SK-N-SH (cell line): ENCODE measurements around the gene CEP57L1. TPM values are rescaled to one million over a fixed set of nuclear protein-coding genes. Genes with fewer than 3 reads are reported as not detected.
"Not testable (repeated sequence)": the region's sequence is repeated elsewhere in the genome, so short reads cannot be mapped to it uniquely, and the experiment has no call there.

Experiments used
- CTCF ChIA-PET: fragments of 300-600, 350-600 bp; formaldehyde crosslinking; extraction: SDS; loops from one replicate; lab custom pipeline; 2021; lab: Yijun Ruan, JAX
- POLR2A ChIA-PET: fragments of 350-600 bp; sonication (Branson Sonifier 250); formaldehyde crosslinking; extraction: SDS; loops from one replicate; lab custom pipeline; 2020; ENCODE audit warnings: antibody characterized with exemption, inconsistent platforms; lab: Yijun Ruan, JAX
- DNase-seq: peaks from one replicate; pipeline ENCODE4 v3.0.0; 2012
- H2AFZ ChIP-seq: fragments of 200-600 bp; sonication (generic); 2 replicates; pipeline ENCODE4 v1.8.1; 2016; ENCODE audit warnings: antibody characterized with exemption, mild to moderate bottlenecking, low read depth
- H3F3A ChIP-seq: fragments of 200-600 bp; sonication (generic); replicated peaks from 2 replicates; pipeline ENCODE3; 2016; ENCODE audit warnings: antibody characterized with exemption, mild to moderate bottlenecking; ENCODE audit not compliant: insufficient read depth
- H3K27ac ChIP-seq, 2 experiments: fragments of 200-500 bp in 1 of 2; fragments of 200-600 bp in 1 of 2; sonication (Bioruptor generic) in 1 of 2; sonication (generic), shearing (Covaris generic) in 1 of 2; 2 replicates each; pipeline versions ENCODE4 v1.5.1 to v1.6.1; 2014 to 2016; ENCODE audit warnings: low read depth in 2 of 2, inconsistent platforms in 1 of 2, low read length in 1 of 2, mild to moderate bottlenecking in 1 of 2, mixed read lengths in 1 of 2
- H3K27me3 ChIP-seq: fragments of 200-600 bp; sonication (generic), shearing (Covaris generic); 2 replicates; pipeline ENCODE4 v1.6.1; 2016; ENCODE audit warnings: mixed run types; ENCODE audit not compliant: insufficient read depth
- H3K36me3 ChIP-seq, 2 experiments: fragments of 200-500 bp in 1 of 2; fragments of 200-600 bp in 1 of 2; sonication (Bioruptor generic) in 1 of 2; sonication (generic) in 1 of 2; replicated peaks in 1 of 2; 2 replicates each; pipeline versions ENCODE3 to v1.5.1; 2014 to 2016; ENCODE audit warnings: low read length in 1 of 2, mild to moderate bottlenecking in 1 of 2; ENCODE audit not compliant: insufficient read depth in 2 of 2, control insufficient read depth in 1 of 2
- H3K4me1 ChIP-seq, 2 experiments: fragments of 200-500 bp in 1 of 2; fragments of 200-600 bp in 1 of 2; sonication (Bioruptor generic) in 1 of 2; sonication (generic), shearing (Covaris generic) in 1 of 2; 2 replicates each; pipeline versions ENCODE4 v1.5.1 to v1.6.1; 2014 to 2016; ENCODE audit warnings: low read depth in 1 of 2, low read length in 1 of 2, mixed run types in 1 of 2; ENCODE audit not compliant: insufficient read depth in 2 of 2, control insufficient read depth in 1 of 2
- H3K4me2 ChIP-seq: fragments of 200-600 bp; sonication (generic), shearing (Covaris generic); 2 replicates; pipeline ENCODE4 v1.6.1; 2017; ENCODE audit warnings: mixed run types
- H3K4me3 ChIP-seq, 2 experiments: fragments of 200-500 bp in 1 of 2; fragments of 200-600 bp in 1 of 2; sonication (Bioruptor generic) in 1 of 2; sonication (generic), shearing (Covaris generic) in 1 of 2; 2 replicates each; pipeline versions ENCODE4 v1.5.1 to v1.8.1; 2014 to 2016; ENCODE audit warnings: low read depth in 2 of 2, inconsistent platforms in 1 of 2, low read length in 1 of 2, mild to moderate bottlenecking in 1 of 2, mixed read lengths in 1 of 2, moderate library complexity in 1 of 2
- H3K79me2 ChIP-seq: fragments of 200-600 bp; sonication (generic); 2 replicates; pipeline ENCODE4 v1.8.1; 2017; ENCODE audit warnings: mild to moderate bottlenecking; ENCODE audit not compliant: insufficient read depth
- H3K9ac ChIP-seq: fragments of 200-600 bp; sonication (generic); 2 replicates; pipeline ENCODE4 v1.6.1; 2017; ENCODE audit warnings: mixed run types
- H3K9me2 ChIP-seq: fragments of 200-600 bp; sonication (generic); 2 replicates; pipeline ENCODE4 v1.6.1; 2017; ENCODE audit warnings: mixed run types
- H3K9me3 ChIP-seq: fragments of 200-600 bp; sonication (generic); 2 replicates; pipeline ENCODE4 v1.6.1; 2017; ENCODE audit warnings: mixed run types, mild to moderate bottlenecking, moderate library complexity
- H4K20me1 ChIP-seq: fragments of 200-600 bp; sonication (generic); 2 replicates; pipeline ENCODE4 v1.6.1; 2017; ENCODE audit warnings: mild to moderate bottlenecking, mixed run types; ENCODE audit not compliant: insufficient read depth
- CTCF ChIP-seq: fragments of 200-600 bp; sonication (generic); IDR thresholded peaks from 2 replicates; pipeline ENCODE4 v1.6.1; 2017; ENCODE audit warnings: antibody characterized with exemption, mild to moderate bottlenecking, moderate library complexity
- ELF1 ChIP-seq: IDR thresholded peaks from 2 replicates; pipeline ENCODE4 v1.4.0; 2012
- EP300 ChIP-seq, 2 experiments: IDR thresholded peaks; 2 replicates each; pipeline versions ENCODE4 v1.4.0 to v1.6.1; 2012; ENCODE audit warnings: borderline replicate concordance in 1 of 2, low read depth in 1 of 2, low read length in 1 of 2
- FOXM1 ChIP-seq: IDR thresholded peaks from 2 replicates; pipeline ENCODE4 v1.4.0; 2012; ENCODE audit warnings: low read depth, mild to moderate bottlenecking
- GATA2 ChIP-seq: sonication (generic); formaldehyde crosslinking; IDR thresholded peaks from 2 replicates; pipeline ENCODE4 v1.5.0; 2020; ENCODE audit warnings: mild to moderate bottlenecking, missing genetic modification reagents
- IRF3 ChIP-seq: fragments of 150-350 bp; IDR thresholded peaks from 2 replicates; pipeline ENCODE4 v1.6.1; 2016; ENCODE audit warnings: mild to moderate bottlenecking, low read depth, low read length
- MAX ChIP-seq: IDR thresholded peaks from 2 replicates; pipeline ENCODE4 v1.4.0; 2012; ENCODE audit warnings: low read depth
- MXI1 ChIP-seq: IDR thresholded peaks from 2 replicates; pipeline ENCODE4 v1.6.1; 2012; ENCODE audit warnings: mild to moderate bottlenecking, low read depth, low read length, improper control_type of control experiment
- POLR2AphosphoS5 ChIP-seq: IDR thresholded peaks from 2 replicates; pipeline ENCODE4 v1.6.1; 2012; ENCODE audit warnings: low read depth, low read length
- RFX5 ChIP-seq: IDR thresholded peaks from 2 replicates; pipeline ENCODE4 v1.6.1; 2012; ENCODE audit warnings: mild to moderate bottlenecking, improper control_type of control experiment, low read length
- RXRA ChIP-seq: IDR thresholded peaks from 2 replicates; pipeline ENCODE4 v1.4.0; 2012; ENCODE audit warnings: low read depth, mild to moderate bottlenecking, borderline replicate concordance
- SIN3A ChIP-seq: IDR thresholded peaks from 2 replicates; pipeline ENCODE4 v1.6.1; 2012; ENCODE audit warnings: low read depth, mild to moderate bottlenecking, low read length, moderate library complexity, borderline replicate concordance
- SMC3 ChIP-seq: IDR thresholded peaks from 2 replicates; pipeline ENCODE4 v1.6.1; 2012; ENCODE audit warnings: low read depth, low read length, improper control_type of control experiment
- TCF12 ChIP-seq: IDR thresholded peaks from 2 replicates; pipeline ENCODE4 v1.4.0; 2012
- USF2 ChIP-seq: fragments of 150-350 bp; IDR thresholded peaks from 2 replicates; pipeline ENCODE4 v1.6.1; 2017; ENCODE audit warnings: antibody characterized with exemption, low read length, low read depth, borderline replicate concordance
- YY1 ChIP-seq: IDR thresholded peaks from 2 replicates; pipeline ENCODE4 v1.4.0; 2012; ENCODE audit warnings: low read depth, mild to moderate bottlenecking
- ZBTB33 ChIP-seq: IDR thresholded peaks from 2 replicates; pipeline ENCODE4 v1.4.0; 2012; ENCODE audit warnings: low read depth, borderline replicate concordance
- WGBS: methylation state at CpG from one replicate; pipeline ENCODE4 v1.1.6; 2017; ENCODE audit warnings: low lambda C conversion rate; 5-methylcytosine and 5-hydroxymethylcytosine counted together
- polyA plus RNA-seq, 3 experiments: library from polyadenylated mRNA; depleted of rRNA; stranded (reverse); fragments of >200 nt; gene quantifications; 2 replicates each; pipeline ENCODE4 v1.2.3, GENCODE V29; 2012

CEP57L1 gene
- polyA plus RNA-seq, 1 of the 3 experiments (the other 2 are of a cell fraction), result 7.3 TPM

GRCh38 chr6:109188115-109188411 is 92.8 kb downstream of the CEP57L1 start:
- H3F3A ChIP-seq, result no peaks in the 10 kb centered on the region
- H3K27ac ChIP-seq, result no peak overlapping the region
- no peak overlapping the region for H3K9ac ChIP-seq
- H3K36me3 ChIP-seq, result no peaks in the 10 kb centered on the region
- no peaks in the 10 kb centered on the region for H3K79me2 ChIP-seq
- H3K9me3 ChIP-seq, result no peaks in the 10 kb centered on the region
- ChIA-PET CTCF (interaction anchor here (0.5 to 5.9 kb wide), 56 partner anchors 9 to 1120 kb away, joined by 3 to 132 read pairs (median 4); partner anchors contain the start of genes CD164, MICAL1, PPIL6 and SESN1), POLR2A (interaction anchor here (0.6 to 2.2 kb wide), 3 partner anchors 93 to 197 kb away, joined by 3 to 10 read pairs (median 3); partner anchors contain the start of genes CD164, CEP57L1 and SESN1)
- H2AFZ ChIP-seq, result no peak overlapping the region
- peak overlapping the region in 1 of 2 experiments; percentile 14; a peak in 1 of 4 replicates for H3K4me3 ChIP-seq
- TF ChIP-seq CTCF (no peak), RFX5 (no peak), ELF1 (no peak), ZBTB33 (no peak), SMC3 (no peak), SIN3A (no peak), USF2 (no peak), YY1 (no peak), IRF3 (no peak), MAX (no peak), EP300 (IDR thresholded peaks at IDR 0.05; ENCODE audit: borderline replicate concordance in 1 of 2, low read depth in 1 of 2, low read length in 1 of 2) (no peak), RXRA (no peak), MXI1 (no peak), GATA2 (CRISPR knock-in tag) (no peak), POLR2AphosphoS5 (no peak), TCF12 (no peak), FOXM1 (no peak)
- no peaks in the 10 kb centered on the region for H3K9me2 ChIP-seq
- H3K27me3 ChIP-seq, result peaks cover 9% of the 10 kb centered on the region; the same call in 1 of the 2 replicates
- no peak for DNase-seq
- WGBS, result 66% methylated on average over 5 of the region's 5 CpGs
- H3K4me2 ChIP-seq, result no peak overlapping the region
- H3K4me1 ChIP-seq, result no peaks in the 10 kb centered on the region
- H4K20me1 ChIP-seq, result no peaks in the 10 kb centered on the region

- H3K9ac ChIP-seq, DNase-seq, H3K36me3 ChIP-seq, H3K27ac ChIP-seq, H2AFZ ChIP-seq, H3K9me2 ChIP-seq, H4K20me1 ChIP-seq, H3K27me3 ChIP-seq, POLR2A ChIA-PET, H3K4me2 ChIP-seq, H3K79me2 ChIP-seq, H3K9me3 ChIP-seq, H3F3A ChIP-seq, H3K4me3 ChIP-seq, H3K4me1 ChIP-seq, CTCF ChIA-PET: not testable (repeated sequence)
Observed at GRCh38 chr6:109191368-109191767, 96.1 kb downstream of the CEP57L1 start.
